ENCODE results near the gene KIFC1.
"Not testable (repeated sequence)": the region's sequence is repeated elsewhere in the genome, so short reads cannot be mapped to it uniquely, and the experiment has no call there.

Gene KIFC1

GRCh38 chr6:33375143-33375671 lies 16.4 kb upstream of the KIFC1 start:
- no peak for DNase-seq

GRCh38 chr6:33377171-33377570 lies 14.5 kb upstream of the KIFC1 start:
- no peak for DNase-seq

- not testable (repeated sequence) for DNase-seq
Observed at GRCh38 chr6:33379184-33379583, 12.4 kb upstream of the KIFC1 start.

GRCh38 chr6:33380272-33380981 lies 11.2 kb upstream of the KIFC1 start:
- no peak for DNase-seq

- no peak for DNase-seq
Observed at GRCh38 chr6:33383427-33384185, 8.0 kb upstream of the KIFC1 start.

- no peak for DNase-seq
Observed at GRCh38 chr6:33384581-33385020, 7.0 kb upstream of the KIFC1 start.

GRCh38 chr6:33390173-33390572 lies 1.4 kb upstream of the KIFC1 start:
- DNase-seq = no peak

GRCh38 chr6:33390767-33391277 lies 801 bp upstream of the KIFC1 start:
- DNase-seq = no peak

- DNase-seq = no peak
Observed at GRCh38 chr6:33391922-33392594, 435 bp downstream of the KIFC1 start.

GRCh38 chr6:33392595-33392948 lies 949 bp downstream of the KIFC1 start:
- DNase-seq = no peak

- DNase-seq = no peak
Observed at GRCh38 chr6:33392979-33393378, 1.4 kb downstream of the KIFC1 start.

- DNase-seq = no peak
Observed at GRCh38 chr6:33397541-33397940, 5.9 kb downstream of the KIFC1 start.

- DNase-seq = not testable (repeated sequence)
Observed at GRCh38 chr6:33398601-33399000, 7.0 kb downstream of the KIFC1 start.

GRCh38 chr6:33399881-33400280 lies 8.3 kb downstream of the KIFC1 start:
- DNase-seq = not testable (repeated sequence)

- DNase-seq = no peak
Observed at GRCh38 chr6:33404884-33405283, 13.3 kb downstream of the KIFC1 start.

- no peak for DNase-seq
Observed at GRCh38 chr6:33405386-33405940, 13.8 kb downstream of the KIFC1 start.

- no peak for DNase-seq
Observed at GRCh38 chr6:33406126-33406525, 14.5 kb downstream of the KIFC1 start.

GRCh38 chr6:33407132-33407718 lies 15.6 kb downstream of the KIFC1 start:
- no peak for DNase-seq

GRCh38 chr6:33410050-33410710 lies 18.6 kb downstream of the KIFC1 start:
- DNase-seq = peak; percentile 83

GRCh38 chr6:33410711-33411631 lies 19.3 kb downstream of the KIFC1 start, which contains the start of gene PHF1:
TSS of gene PHF1 (plus strand) at chr6:33411014. CDS start at chr6:33412264, 1,250 bp downstream.
- no peak for DNase-seq

- DNase-seq = no peak
Observed at GRCh38 chr6:33411632-33412005, 20.0 kb downstream of the KIFC1 start.
